ENCODE results near the gene MAPK10. TPM values are rescaled to one million over a fixed set of nuclear protein-coding genes. Genes with fewer than 3 reads are reported as not detected.

The MAPK10 gene
- total and polyA plus RNA-seq, 9 of the 15 experiments (the other 6 are each of a cell fraction or from before 2014, with no cell fraction given): 0.10 to 0.53 (median 0.18) TPM; not detected in 4

DNA sequence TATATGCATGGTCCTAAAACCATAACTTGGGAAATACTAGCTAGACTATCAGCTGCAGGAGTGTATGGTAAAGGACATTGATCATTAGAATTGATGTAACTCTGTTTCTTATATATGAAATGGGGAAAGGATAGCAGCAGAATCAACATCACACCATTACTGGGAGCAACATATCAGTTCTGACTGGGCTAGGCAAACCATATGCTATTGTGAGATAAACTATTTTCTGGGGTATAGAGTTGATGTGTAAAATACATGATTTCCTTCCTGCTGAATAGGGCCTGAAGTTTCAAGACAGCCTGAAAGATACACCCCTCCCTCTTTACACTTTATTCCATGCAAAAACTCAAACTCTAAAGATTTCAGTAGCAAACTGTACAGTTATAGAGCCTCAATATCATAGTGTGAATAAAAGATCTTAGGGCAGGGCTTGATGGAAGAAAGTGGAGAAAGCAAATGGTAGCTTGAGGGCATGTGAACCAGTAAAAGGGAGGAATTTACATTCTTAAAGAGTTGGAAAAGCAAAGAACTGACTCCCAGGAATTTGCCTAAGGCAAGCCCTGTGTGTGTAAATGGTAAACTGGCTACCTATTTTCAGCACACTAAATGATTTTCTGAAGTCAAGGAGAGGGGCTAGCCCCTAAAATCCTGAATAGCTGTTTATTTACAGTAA, 404.1 kb downstream of the MAPK10 start (continued):
- TF ChIP-seq, protein P1, sequence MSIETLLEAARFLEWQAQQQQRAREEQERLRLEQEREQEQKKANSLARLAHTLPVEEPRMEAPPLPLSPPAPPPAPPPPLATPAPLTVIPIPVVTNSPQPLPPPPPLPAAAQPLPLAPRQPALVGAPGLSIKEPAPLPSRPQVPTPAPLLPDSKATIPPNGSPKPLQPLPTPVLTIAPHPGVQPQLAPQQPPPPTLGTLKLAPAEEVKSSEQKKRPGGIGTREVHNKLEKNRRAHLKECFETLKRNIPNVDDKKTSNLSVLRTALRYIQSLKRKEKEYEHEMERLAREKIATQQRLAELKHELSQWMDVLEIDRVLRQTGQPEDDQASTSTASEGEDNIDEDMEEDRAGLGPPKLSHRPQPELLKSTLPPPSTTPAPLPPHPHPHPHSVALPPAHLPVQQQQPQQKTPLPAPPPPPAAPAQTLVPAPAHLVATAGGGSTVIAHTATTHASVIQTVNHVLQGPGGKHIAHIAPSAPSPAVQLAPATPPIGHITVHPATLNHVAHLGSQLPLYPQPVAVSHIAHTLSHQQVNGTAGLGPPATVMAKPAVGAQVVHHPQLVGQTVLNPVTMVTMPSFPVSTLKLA (conservative IDR thresholded peaks at IDR 0.05): 0 out of 4 replicates have a peak, but pooled peaks of 1 of the 2 experiments have one; percentile 8

DNA sequence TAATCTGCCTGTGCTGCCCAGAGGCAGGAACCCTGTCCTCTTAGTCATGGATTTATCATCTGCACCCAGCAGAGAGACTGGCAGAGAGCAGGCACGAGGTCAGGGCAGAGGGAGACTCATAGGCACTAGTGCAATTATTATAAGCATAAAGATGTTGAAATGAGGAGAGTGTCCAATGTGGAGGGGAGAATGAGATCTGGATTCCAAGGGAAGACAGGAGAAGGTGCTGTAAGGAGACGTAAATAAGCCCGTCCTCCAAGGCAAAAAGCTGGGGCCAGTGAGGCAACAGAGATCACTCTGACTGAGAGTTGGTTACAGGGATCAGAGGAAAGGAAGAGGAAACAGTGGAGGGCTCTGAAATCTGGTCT, 406.2 kb downstream of the MAPK10 start:
- Histone ChIP-seq H3K79me2 (ENCODE audit: control insufficient read depth, insufficient read depth, low read length) (no peaks in the 10 kb centered on the region), H4K20me1 (replicated peaks; ENCODE audit: control insufficient read depth, insufficient read depth, low read length) (no peaks in the 10 kb centered on the region), H3K9me1 (ENCODE audit: control insufficient read depth, insufficient read depth, low read length) (no peaks in the 10 kb centered on the region), H3K36me3 (ENCODE audit: control insufficient read depth, insufficient read depth, low read length) (no peaks in the 10 kb centered on the region), H3K9me3 (replicated peaks; ENCODE audit: control insufficient read depth, insufficient read depth, low read depth, low read length) (no peaks in the 10 kb centered on the region), H2AFZ (ENCODE audit: low read depth, low read length) (no peak overlapping the region), H3K4me3 (no peak overlapping the region), H3K27ac (ENCODE audit: extremely low read depth, low read depth, low read length) (no peak overlapping the region), H3K27me3 (ENCODE audit: control insufficient read depth in 2 of 2, insufficient read depth in 2 of 2, low read length in 2 of 2) (no peaks in the 10 kb centered on the region), H3K4me2 (ENCODE audit: insufficient read depth, low read length) (no peak overlapping the region), H3K9ac (ENCODE audit: insufficient read depth in 1 of 2, low read depth in 2 of 2, low read length in 2 of 2) (no peak overlapping the region), H3K4me1 (replicated peaks in 1 of 2; ENCODE audit: control insufficient read depth in 2 of 2, insufficient read depth in 2 of 2, low read length in 2 of 2) (peaks cover 3 to 6% of the 10 kb centered on the region in 2 experiments; a peak in 2 of 5 replicates)
- in situ Hi-C loops (cut with MboI): no loop called here
- DNase-seq (ENCODE audit: extremely low read depth in 1 of 4, low spot score in 3 of 4): no peak
- FAIRE-seq: no peak
- CTCF ChIA-PET (ENCODE audit: low intra/inter-chr PET ratio): no interaction called here
- ATAC-seq: no peak
- no TSS peak for BruUV-seq (replicated peaks)
- WGBS (ENCODE audit: insufficient coverage, low coverage, missing lambda C conversion rate): 58% methylated on average over 3 of the region's 3 CpGs
- intact Hi-C loops (cut with micrococcal nuclease): no loop called here
- POLR2A ChIA-PET: interaction anchor here (0.6 to 1.2 kb wide), 2 partner anchors 11 to 14 kb away, joined by 3 to 5 read pairs; no protein-coding TSS in a partner anchor
- TF ChIP-seq, protein P2, sequence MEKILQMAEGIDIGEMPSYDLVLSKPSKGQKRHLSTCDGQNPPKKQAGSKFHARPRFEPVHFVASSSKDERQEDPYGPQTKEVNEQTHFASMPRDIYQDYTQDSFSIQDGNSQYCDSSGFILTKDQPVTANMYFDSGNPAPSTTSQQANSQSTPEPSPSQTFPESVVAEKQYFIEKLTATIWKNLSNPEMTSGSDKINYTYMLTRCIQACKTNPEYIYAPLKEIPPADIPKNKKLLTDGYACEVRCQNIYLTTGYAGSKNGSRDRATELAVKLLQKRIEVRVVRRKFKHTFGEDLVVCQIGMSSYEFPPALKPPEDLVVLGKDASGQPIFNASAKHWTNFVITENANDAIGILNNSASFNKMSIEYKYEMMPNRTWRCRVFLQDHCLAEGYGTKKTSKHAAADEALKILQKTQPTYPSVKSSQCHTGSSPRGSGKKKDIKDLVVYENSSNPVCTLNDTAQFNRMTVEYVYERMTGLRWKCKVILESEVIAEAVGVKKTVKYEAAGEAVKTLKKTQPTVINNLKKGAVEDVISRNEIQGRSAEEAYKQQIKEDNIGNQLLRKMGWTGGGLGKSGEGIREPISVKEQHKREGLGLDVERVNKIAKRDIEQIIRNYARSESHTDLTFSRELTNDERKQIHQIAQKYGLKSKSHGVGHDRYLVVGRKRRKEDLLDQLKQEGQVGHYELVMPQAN (IDR thresholded peaks at IDR 0.05; ENCODE audit: borderline replicate concordance): no peak
- TF ChIP-seq RB1 (IDR thresholded peaks at IDR 0.05; ENCODE audit: low read depth): no peak
- TF ChIP-seq ZSCAN29 (IDR thresholded peaks at IDR 0.05): no peak
- TF ChIP-seq, protein P3, sequence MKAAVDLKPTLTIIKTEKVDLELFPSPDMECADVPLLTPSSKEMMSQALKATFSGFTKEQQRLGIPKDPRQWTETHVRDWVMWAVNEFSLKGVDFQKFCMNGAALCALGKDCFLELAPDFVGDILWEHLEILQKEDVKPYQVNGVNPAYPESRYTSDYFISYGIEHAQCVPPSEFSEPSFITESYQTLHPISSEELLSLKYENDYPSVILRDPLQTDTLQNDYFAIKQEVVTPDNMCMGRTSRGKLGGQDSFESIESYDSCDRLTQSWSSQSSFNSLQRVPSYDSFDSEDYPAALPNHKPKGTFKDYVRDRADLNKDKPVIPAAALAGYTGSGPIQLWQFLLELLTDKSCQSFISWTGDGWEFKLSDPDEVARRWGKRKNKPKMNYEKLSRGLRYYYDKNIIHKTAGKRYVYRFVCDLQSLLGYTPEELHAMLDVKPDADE (conservative IDR thresholded peaks at IDR 0.05; ENCODE audit: control insufficient read depth, low read depth, low read length): no peak
- TF ChIP-seq, protein P4, sequence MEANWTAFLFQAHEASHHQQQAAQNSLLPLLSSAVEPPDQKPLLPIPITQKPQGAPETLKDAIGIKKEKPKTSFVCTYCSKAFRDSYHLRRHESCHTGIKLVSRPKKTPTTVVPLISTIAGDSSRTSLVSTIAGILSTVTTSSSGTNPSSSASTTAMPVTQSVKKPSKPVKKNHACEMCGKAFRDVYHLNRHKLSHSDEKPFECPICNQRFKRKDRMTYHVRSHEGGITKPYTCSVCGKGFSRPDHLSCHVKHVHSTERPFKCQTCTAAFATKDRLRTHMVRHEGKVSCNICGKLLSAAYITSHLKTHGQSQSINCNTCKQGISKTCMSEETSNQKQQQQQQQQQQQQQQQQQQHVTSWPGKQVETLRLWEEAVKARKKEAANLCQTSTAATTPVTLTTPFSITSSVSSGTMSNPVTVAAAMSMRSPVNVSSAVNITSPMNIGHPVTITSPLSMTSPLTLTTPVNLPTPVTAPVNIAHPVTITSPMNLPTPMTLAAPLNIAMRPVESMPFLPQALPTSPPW (CRISPR knock-in tag; IDR thresholded peaks at IDR 0.05): no peak
- TF ChIP-seq, protein P5, sequence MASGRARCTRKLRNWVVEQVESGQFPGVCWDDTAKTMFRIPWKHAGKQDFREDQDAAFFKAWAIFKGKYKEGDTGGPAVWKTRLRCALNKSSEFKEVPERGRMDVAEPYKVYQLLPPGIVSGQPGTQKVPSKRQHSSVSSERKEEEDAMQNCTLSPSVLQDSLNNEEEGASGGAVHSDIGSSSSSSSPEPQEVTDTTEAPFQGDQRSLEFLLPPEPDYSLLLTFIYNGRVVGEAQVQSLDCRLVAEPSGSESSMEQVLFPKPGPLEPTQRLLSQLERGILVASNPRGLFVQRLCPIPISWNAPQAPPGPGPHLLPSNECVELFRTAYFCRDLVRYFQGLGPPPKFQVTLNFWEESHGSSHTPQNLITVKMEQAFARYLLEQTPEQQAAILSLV (tag; IDR thresholded peaks at IDR 0.05): no peak
- TF ChIP-seq KAT2B (IDR thresholded peaks at IDR 0.05; ENCODE audit: low read depth, low read length): no peak
- no peak for TF ChIP-seq MAFG (tag; conservative IDR thresholded peaks at IDR 0.05)
- no peak for TF ChIP-seq ZNF12 (CRISPR knock-in tag; IDR thresholded peaks at IDR 0.05)
- no peak for TF ChIP-seq RBM17 (IDR thresholded peaks at IDR 0.05; ENCODE audit: borderline replicate concordance, low read depth, low read length)
